SK-MEL-5 (cell line): Measurements from ENCODE around the gene MSANTD1. TPM values are rescaled to one million over a fixed set of nuclear protein-coding genes. Genes with fewer than 3 reads are reported as not detected.

Source experiments
- DNase-seq: peaks from one replicate; pipeline ENCODE4 v3.0.0-alpha.2; 2016; ENCODE audit warnings: low read depth, low spot score
- in situ Hi-C: cut with HindIII; loops from 2 replicates; pipeline ENCODE4 v1.10.0; 2016; ENCODE audit warnings: low sequenced_read_pairs, high pct_unique_total_duplicates, low pct_unique_long_range_greater_than_20kb
- total RNA-seq: library from RNA; depleted of rRNA; stranded (reverse); fragments of >200 nt; shearing (Covaris generic); gene quantifications from 2 replicates; pipeline ENCODE4 v1.2.3, GENCODE V29; 2014

Gene MSANTD1
- total RNA-seq, 1 experiment from 2014 or later: 0.11 TPM

DNA sequence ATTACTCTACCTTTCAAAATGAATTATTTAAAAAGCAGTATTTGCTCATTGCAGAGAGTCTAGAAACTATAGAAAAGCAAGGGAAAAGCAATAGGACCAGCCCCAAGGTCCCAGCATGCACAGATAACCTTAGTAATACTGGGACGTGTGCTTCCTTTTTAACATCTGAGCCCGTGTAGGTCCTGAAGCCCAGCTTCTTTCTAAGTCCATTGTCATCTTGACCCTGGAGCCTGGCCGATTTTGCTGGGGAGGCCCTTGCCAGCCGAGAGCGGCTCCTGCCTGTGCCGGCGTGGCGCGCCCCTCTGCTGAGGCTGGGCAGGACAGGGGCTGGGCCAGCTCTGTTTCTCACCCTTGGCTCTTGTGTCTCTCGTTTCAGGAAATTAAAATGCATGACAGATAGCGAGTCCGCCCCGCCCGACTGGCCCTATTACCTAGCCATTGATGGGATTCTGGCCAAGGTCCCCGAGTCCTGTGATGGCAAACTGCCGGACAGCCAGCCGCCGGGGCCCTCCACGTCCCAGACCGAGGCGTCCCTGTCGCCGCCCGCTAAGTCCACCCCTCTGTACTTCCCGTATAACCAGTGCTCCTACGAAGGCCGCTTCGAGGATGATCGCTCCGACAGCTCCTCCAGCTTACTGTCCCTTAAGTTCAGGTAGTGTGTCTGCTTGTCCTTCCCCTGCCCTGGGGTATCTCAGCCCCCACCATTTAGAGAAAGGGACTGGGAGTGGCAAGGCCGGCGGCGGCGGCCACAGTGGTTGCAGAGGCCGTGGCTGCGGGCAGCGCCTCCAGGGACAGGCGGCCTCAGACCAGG lies 4.1 kb downstream of the MSANTD1 start:
- in situ Hi-C loops: no loop called here
- no peak for DNase-seq

DNA sequence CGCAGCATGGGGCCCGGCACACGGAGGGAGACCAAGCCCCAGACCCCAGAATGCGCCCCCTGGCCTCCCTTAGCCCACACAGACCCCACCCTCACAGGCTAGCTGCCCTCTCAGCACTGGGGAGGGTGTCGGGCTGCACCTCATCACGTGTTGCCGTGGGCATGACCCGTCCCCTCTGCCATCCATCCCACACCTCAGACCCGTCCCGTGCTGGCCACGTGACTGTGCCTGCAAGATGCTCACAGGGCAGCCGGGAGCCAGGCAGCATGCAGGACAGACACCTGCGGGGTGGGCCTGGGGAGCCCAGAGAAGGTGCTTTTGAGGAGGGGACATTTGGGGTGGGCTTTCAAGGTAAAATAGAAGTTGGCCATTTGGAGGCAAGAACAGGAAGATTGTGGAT lies 4.8 kb downstream of the MSANTD1 start:
- in situ Hi-C loops: no loop called here
- no peak for DNase-seq

DNA sequence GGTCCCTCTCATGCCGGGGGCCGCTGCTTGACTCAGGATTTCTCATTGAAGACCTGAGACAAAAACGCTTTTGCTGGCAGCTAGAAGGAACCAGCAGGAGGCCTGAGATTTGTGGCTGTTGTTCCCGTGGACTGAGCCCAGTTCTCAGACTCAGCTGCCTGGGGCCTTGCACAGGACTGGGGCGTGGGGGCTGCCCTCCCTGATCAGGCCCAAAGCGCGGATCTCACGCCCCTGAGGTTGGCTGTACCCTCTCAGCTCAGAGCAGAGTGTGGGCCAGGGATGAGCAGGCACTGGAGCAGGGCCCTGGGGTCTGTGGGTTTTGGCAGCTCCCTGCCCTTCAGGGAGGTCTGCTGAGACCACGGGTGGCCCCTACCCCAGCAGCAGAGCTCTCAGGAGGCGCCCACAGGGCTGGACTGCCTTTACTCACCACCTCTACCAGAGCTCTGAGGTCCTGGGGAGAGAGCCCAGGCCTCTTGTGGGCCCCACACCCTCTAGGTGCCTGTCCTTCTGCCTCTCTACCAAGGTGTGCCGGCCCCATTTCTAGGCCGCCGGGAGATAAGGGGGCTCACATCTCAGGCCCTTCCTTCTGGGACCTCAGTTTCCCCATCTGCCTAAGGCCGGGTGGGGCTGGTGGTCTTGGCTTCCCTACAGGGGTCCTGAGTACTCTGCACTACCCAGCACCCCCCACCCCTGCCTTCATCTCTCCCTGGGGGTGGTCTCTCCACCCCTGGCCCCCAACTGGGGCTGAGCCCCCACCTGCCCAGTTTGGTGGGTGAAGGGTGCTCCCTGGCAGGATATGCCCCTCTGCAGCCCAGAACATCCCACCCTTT lies 5.6 kb downstream of the MSANTD1 start:
- in situ Hi-C loops: no loop called here
- no peak for DNase-seq

- no peak for DNase-seq
- in situ Hi-C loops: no loop called here
Measured at GRCh38 chr4:3255611-3256186, 6.7 kb downstream of the MSANTD1 start.

GRCh38 chr4:3256230-3257102 lies 7.5 kb downstream of the MSANTD1 start:
- in situ Hi-C loops: no loop called here

GRCh38 chr4:3257103-3257555 lies 8.2 kb downstream of the MSANTD1 start:
- DNase-seq: no peak
- in situ Hi-C loops: no loop called here

More at GRCh38 chr4:3256230-3257102, 7.5 kb downstream of the MSANTD1 start:
- DNase-seq: no peak

DNA sequence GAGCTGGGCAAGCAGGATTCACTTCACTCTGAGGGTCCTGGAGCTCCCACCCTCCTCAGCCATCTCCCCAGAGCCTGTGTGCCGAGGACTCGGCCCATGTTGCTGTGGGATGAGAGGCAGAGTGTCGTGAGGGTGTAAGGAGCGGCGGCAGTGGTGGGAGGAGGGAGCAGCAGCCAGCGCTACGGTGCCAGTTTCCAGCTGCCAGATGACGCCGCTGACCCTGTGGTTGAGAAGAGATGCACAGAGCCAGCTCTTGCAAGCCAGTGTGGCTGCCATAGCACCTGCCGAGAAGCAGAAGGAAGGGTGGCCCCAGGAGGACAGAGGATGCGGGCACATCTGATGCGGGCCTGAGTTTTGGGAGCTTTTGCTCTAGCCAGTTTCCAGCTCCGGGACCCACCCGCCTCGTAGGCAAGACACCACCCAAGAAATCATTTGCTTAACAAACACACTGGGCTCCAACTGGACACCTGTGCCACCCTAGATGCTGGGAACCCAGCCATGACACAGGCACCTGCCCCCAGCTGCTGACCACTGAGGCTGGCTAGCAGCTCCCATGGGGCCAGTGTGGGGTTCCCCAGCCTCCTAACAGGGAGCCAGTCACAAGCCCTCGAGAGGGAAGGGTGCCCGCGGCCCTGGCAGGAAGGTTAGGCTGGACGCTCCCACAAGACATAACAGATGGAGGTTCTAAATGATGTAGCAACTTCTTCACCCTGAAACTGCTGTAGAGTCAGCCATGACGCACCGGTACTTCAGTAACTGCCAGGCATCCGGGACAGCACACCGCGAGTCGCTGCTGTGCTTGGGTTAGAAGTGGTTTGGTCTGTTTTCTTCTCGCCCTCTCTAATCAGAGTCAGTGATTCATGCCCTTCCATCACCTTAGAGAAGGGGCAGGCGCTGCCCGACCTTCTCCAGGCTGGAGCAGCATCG lies 8.9 kb downstream of the MSANTD1 start:
- no peak for DNase-seq
- in situ Hi-C loops: no loop called here

DNA sequence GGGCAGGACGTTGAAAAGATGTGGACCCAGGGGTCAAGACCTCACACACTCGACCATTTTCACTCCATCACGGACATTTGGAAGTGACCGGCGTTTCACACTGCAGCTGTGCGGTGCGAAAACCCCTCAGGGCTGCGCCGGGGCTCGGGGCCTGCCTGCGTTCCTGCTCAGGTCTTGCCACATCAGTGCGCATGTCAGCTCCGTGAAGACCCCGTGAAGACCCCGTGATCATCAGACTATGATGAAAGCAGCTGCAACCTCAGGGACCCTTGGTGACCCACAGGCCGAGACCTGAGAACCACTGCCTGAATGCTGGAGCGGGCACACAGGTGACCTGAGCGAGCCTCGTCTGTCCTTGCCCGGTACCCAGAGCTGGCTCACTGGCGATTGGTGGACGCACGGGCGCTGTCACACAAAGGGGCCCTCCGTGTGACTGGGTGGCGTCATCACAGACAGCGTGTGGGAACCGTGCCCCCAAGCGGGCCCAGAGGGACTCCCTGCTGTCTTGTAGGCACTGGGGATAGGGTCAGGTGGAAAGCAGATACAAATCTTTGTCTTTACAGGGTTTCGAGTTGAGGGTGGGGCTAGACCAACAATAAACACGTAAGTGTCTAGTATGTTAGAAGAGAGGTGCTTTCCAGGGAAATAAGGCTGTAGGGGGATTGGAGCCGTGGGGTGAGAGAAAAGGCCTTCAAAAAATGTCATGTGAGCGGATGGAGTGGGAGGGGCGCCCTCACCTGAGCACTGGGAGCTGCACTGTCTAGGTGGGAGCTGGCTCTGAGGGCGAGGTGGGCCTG lies 12.7 kb downstream of the MSANTD1 start:
- in situ Hi-C loops: no loop called here
- DNase-seq: no peak

DNA sequence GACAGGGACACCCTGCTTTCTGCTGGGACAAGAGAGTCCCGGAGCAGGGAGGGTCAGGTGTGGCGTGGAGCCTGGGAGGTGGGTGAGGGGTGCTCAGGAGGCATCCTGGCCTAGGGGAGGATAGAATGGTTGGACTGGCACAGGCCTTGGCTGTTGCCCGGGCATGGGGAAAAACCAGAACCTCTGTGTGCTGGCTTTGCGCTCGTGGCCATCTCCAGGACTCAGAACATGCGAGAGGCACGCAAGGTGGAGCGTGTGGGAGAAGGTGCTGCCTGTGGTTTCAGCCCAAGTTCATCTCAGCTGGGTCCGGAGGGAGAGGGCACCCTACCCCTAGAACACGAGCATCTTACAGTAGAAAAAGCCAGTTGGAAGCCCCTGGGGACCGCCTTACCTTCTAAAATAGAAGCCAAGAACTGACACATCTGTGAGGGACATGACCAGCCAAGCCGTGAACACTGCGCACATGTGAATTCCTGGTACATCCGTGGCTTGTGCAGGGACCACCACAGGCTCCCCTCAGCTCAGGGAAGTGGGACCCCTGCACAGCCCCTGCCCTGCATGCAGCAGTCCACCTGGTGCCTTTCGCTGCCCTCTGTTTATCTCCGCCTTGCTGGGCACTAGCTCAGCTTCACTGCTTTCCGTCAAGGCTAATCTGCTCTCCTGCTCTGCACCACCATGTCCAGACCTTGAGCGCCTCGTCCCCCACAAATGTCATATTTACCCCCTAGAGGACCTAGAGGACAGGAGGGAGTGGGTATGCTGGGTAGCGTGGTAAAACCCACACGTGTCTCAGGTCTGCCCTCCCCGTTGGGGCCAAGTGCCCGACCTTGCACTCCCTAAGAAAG lies 13.5 kb downstream of the MSANTD1 start:
- in situ Hi-C loops: no loop called here
- no peak for DNase-seq

- no peak for DNase-seq
- in situ Hi-C loops: no loop called here
Measured at GRCh38 chr4:3263053-3263875, 14.3 kb downstream of the MSANTD1 start.

- in situ Hi-C loops: no loop called here
- DNase-seq: no peak
Measured at GRCh38 chr4:3263876-3264193, 14.9 kb downstream of the MSANTD1 start.

- DNase-seq: no peak
- in situ Hi-C loops: no loop called here
Measured at GRCh38 chr4:3266076-3266475, 17.1 kb downstream of the MSANTD1 start.

GRCh38 chr4:3267576-3268394 lies 18.8 kb downstream of the MSANTD1 start:
- in situ Hi-C loops: no loop called here
- DNase-seq: no peak
